ENCODE results near the gene ACTG1.

Gene ACTG1

GRCh38 chr17:81544281-81544974 lies 31.8 kb upstream of the ACTG1 start:
- TF ChIP-seq CTCF (IDR thresholded peaks at IDR 0.05; ENCODE audit: control insufficient read depth, insufficient read depth, low read depth, low read length, missing control alignments) = no peak
- DNase-seq (ENCODE audit: low read depth) = no peak
- no peak overlapping the region for H3K4me3 ChIP-seq (ENCODE audit: control insufficient read depth, low read depth, low read length)

- TF ChIP-seq CTCF (IDR thresholded peaks at IDR 0.05; ENCODE audit: control insufficient read depth, insufficient read depth, low read depth, low read length, missing control alignments) = no peak
- DNase-seq (ENCODE audit: low read depth) = no peak
- no peak overlapping the region for H3K4me3 ChIP-seq (ENCODE audit: control insufficient read depth, low read depth, low read length)
These were observed 31.2 kb upstream of the ACTG1 start for GRCh38 chr17:81543756-81544155.

GRCh38 chr17:81543339-81543675 lies 30.7 kb upstream of the ACTG1 start:
- no peak overlapping the region for H3K4me3 ChIP-seq (ENCODE audit: control insufficient read depth, low read depth, low read length)
- DNase-seq (ENCODE audit: low read depth) = no peak
- no peak for TF ChIP-seq CTCF (IDR thresholded peaks at IDR 0.05; ENCODE audit: control insufficient read depth, insufficient read depth, low read depth, low read length, missing control alignments)

GRCh38 chr17:81542431-81543338 lies 30.1 kb upstream of the ACTG1 start:
- TF ChIP-seq CTCF (IDR thresholded peaks at IDR 0.05; ENCODE audit: control insufficient read depth, insufficient read depth, low read depth, low read length, missing control alignments) = no peak
- H3K4me3 ChIP-seq (ENCODE audit: control insufficient read depth, low read depth, low read length) = no peak overlapping the region
- DNase-seq (ENCODE audit: low read depth) = no peak

- no peak for DNase-seq (ENCODE audit: low read depth)
- TF ChIP-seq CTCF (IDR thresholded peaks at IDR 0.05; ENCODE audit: control insufficient read depth, insufficient read depth, low read depth, low read length, missing control alignments) = no peak
- H3K4me3 ChIP-seq (ENCODE audit: control insufficient read depth, low read depth, low read length) = no peak overlapping the region
These were observed 28.5 kb upstream of the ACTG1 start for GRCh38 chr17:81541123-81541522.

- TF ChIP-seq CTCF (IDR thresholded peaks at IDR 0.05; ENCODE audit: control insufficient read depth, insufficient read depth, low read depth, low read length, missing control alignments) = no peak
- DNase-seq (ENCODE audit: low read depth) = no peak
- no peak overlapping the region for H3K4me3 ChIP-seq (ENCODE audit: control insufficient read depth, low read depth, low read length)
These were observed 28.1 kb upstream of the ACTG1 start for GRCh38 chr17:81540676-81541027.
